Renal cortex interstitium (tissue), 11 donors: ENCODE data around the gene CFAP251. TPM values are rescaled to one million over a fixed set of nuclear protein-coding genes. Genes with fewer than 3 reads are reported as not detected.
"Not testable (repeated sequence)": the region's sequence is repeated elsewhere in the genome, so short reads cannot be mapped to it uniquely, and the experiment has no call there.

ENCODE experiments used
- DNase-seq, 11 donors: peaks; one replicate each; pipeline ENCODE4 v3.0.0-alpha.2; 2013; ENCODE audit warnings: low read depth in 9 of 11, low spot score in 4 of 11; ENCODE audit errors: extremely low read depth in 1 of 11
- polyA plus RNA-seq, 3 donors: library from polyadenylated mRNA; unstranded; fragments of 120-200 nt; gene quantifications; one replicate each; pipeline ENCODE4 v1.2.1, GENCODE V29; 2013; ENCODE audit not compliant: insufficient read length in 3 of 3

The CFAP251 gene
- polyA plus RNA-seq, 3 donors, result 9.2 to 17.1 (median 12.7) TPM

DNA sequence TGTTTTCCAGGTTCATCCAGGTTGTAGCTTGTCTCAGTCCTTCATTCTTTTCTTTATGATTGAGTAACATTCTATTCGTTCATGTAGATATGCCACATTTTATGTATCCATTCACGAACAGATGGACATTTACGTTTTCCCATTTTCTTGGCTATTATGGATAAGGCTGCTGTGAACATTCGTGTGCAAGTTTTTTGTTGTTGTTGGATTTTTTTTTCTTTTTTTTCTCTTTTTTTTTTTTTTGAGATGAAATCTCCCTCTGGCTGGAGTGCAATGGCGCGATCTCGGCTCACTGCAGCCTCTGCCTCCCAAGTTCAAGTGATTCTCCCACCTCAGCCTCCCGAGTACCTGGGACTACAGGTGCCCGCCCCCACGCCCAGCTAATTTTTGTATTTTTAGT lies 70.1 kb downstream of the CFAP251 start:
- not testable (repeated sequence) for DNase-seq

DNA sequence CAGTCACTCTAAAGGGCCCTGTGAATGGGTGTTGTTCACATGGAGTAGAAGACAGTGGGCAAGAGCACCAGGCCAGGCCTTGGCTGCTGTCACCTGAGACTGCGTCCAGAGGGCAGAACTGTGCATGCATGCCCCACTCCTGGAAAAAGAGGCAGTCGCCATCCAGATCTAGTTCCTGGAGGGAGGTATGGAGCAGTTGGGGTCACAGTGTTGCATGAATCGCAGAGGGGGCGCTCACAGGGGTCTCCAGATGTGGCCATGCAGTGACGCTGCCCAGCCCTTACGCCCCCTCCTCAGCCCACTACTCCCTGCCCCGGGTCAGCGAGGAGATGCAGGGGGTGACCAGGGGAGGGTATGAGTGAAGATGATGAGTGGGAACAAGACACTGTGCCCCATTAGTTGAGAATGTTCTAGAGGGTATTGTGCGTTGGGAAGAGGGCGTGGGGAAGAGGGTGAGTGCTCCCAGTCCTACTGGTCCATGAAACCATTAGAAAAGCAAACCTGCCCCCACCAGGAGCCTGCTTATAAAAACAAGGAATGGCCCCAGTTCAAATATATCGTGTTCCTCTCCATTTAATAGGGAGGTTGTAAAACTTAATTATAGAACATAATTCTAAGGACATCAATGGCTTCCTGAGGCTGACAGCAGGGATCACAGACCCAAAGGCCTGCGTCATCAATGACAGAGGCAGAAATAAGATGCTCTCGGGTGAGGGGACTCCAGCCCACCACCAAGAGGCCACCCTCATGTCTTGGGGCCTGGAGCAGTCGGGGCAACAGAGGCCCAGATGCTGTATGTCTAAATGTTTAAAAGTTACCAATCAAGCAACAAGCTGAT lies 71.1 kb downstream of the CFAP251 start:
- DNase-seq, result peak in 9 of 11 donors; percentile 49 to 79 (median 64)

DNA sequence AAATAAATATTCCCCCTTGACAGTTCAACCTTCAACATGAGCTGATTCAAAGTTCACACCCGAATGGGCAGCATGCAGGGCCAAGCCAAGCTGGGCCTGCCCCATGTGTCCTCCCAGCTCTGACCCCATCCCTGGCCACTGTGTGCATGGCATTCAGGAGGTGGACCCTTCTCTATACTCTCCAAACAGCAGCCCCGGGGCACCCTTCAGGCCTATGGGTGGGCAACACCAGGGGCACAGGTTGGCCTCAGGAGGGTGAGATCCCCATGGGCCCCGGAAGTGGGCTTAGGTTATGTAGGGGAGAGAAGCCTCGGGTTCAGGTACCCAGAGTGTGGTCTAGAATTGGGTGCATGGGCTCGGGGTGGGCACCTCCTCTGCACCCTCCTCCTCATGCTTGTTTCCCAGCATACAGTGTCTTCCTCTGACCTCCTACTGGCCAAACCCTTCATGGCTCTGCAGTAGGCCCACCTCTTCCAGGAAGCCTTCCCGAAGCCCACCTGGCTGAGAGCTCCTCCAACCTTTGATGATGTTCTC lies 71.8 kb downstream of the CFAP251 start:
- DNase-seq, result no peak

DNA sequence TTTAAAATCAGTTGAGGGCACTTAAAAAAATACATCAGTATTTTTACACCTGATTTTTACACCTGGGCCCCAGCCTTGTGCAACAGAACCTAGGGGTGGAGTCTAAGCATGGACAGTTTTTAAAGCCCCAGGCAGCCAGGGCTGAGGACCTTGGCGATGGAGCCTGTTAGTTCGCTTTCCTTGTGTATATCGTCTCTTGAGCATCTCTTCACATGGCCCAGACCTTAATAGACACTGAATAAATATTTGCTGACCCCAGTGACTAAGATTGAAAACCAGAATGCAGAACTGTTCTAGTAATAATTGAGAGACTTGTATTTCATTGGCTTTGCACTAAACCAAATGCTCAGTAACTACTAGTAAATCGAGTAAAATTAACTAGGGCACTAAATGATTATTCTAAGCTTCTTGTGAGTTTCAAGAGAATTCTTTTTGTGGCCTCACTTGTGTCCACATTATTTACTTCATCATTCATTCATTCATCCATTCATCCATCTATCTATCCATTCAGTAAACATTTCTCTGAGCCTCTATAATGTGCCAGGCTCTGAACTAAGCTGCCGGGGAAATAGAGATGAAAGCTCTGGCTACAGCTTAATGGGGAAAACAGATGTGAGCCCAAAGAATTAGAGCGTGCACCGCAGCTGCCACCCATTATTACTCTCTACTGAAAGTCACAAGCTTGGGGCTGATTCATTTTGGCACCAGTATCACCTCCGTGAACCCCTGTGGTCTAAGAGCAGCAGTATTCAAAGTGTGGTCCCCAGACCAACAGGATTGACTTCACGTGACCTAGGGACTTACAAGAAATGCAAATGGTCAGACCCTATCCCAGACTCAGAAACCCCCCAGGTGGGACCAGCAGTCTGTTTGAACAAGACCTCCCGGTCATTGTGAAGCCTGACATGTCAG lies 72.6 kb downstream of the CFAP251 start:
- no peak for DNase-seq

DNA sequence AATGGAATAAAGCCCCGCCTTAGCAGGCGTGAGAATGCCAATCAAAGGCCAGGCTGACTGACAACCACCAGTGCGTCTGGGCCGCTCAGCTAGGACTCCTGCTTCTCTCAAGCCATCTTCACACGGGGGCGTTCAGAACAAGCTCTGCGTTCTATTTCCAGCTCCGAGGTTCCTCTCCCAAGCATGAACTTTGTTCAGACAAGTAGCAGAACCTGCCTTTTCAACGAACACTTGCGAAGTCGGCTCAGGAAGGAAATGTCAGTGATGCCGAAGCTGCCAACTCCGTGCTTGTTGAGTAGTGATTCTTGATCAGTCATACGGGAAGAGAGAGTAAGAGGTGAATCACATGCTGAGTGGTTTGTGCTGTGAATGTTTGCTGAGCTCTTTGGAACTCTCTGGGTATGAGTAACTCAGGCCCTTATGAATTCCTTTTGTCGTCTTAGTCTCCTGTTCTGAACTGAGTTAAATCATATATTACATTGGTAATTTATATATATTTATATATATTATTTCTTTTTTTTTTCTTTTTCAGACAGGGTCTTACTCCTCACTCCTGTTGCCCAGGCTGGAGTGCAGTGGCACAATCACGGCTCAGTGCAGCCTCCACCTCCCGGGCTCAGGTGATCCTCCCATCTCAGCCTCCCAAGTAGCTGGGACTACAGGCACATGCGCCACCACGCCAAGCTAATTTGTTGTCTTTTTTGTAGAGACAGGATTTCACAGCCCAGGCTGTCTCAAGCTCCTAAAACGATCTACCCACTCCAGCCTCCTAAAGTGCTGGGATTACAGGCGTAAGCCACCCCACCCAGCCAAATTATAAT lies 73.9 kb downstream of the CFAP251 start:
- no peak for DNase-seq

DNA sequence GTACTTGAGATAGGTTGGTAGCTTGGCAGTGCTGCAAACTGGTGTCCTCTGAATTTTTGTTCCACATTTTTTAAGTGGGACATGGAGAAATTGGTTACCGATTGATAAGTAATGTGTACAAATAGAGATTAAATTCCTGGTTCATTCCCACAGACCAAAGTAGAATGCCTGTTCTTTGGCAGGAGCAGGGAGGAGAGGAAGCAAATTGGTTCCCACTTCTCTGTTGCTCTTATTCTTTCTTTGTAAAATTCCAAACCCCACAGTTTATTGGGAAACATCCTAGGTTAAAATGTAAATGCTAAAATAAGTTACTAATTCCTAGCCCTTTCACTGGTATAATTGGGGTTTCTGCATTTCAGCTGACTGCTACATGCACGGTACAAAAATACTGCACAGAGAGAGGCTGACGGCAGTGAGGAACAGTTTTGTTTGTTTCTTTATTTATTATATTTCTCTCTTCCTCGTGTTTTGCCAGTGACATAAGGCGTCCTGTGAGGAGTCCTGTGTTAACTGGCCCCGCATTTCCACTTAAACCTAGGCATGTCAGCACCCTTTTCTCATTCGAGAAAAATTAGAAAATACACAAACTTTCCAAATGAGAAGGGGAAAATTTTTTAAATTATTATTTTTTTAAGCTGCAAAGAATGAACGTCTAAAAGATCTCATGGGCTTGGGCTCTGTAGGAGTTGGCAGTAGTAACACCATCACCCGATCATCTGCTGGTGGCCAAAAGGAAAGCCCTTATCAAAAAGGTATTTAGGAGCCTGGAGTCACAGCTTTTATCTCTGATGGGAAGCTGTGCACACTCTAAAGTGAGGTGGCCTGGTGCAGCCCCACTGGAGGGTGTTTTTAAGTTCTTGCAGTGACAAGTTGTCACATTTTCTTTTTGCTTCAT lies 77.9 kb downstream of the CFAP251 start:
- DNase-seq, result no peak

DNA sequence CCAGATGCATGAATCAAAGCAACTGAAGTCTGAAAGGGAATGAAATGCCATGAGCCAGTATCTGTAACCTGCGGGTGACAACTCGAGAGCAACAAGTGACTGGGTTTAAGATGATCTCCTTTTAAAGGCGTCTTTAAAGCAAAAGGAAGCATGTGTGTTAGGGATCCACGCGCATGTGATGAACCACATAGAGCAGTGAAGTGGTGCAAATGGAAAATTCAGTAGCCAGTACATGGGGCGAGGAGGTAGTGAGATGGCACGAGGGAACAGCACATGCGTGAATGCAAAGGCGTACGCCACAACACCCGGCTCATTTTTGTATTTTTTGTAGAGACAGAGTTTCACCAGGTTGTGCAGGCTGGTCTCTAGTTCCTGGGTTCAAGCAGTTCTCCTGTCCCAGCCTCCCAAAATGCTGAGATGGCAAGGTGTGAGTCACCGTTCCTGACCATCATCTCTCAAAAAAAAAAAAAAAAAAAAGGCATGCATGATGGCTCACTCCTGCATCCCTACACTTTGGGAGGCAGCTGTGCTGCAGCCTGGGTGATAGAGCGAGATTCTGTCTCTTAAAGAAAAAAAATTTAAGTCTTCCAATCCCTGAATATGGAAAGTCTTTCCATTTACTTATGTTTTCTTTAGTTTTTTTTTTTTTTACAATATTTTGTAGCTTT lies 78.7 kb downstream of the CFAP251 start:
- no peak for DNase-seq

DNA sequence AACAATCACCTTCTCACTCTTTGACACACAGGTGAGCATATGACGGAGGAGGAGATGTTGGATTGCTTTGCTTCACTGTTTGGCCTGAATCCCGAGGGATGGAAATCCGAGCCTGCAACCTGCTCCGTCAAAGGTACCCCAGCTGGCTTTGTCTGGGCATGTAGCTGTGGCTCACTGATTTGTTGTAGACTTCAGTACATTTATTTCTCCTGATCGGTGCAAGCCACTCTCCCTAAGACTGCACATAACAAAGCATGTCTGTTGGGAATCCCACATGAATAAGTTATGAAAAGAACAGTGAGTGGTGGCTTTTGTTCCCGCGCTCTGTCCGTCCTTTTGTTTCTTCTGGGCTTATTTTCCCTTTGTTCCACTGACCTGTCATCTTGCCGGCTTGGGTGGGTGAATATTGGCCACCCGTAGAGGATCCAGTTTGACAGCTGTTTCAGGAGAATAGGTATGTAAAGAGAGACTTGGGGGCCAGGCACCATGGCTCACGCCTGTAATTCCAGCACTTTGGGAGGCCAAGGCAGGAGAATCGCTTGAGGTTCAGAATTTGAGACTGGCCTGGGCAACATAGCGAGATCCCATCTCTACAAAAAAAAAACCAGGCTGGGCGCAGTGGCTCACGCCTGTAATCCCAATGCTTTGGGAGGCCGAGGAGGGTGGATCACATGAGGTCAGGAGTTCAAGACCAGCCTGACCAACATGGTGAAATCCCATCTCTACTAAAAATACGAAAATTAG lies 83.2 kb downstream of the CFAP251 start:
- DNase-seq, result no peak

DNA sequence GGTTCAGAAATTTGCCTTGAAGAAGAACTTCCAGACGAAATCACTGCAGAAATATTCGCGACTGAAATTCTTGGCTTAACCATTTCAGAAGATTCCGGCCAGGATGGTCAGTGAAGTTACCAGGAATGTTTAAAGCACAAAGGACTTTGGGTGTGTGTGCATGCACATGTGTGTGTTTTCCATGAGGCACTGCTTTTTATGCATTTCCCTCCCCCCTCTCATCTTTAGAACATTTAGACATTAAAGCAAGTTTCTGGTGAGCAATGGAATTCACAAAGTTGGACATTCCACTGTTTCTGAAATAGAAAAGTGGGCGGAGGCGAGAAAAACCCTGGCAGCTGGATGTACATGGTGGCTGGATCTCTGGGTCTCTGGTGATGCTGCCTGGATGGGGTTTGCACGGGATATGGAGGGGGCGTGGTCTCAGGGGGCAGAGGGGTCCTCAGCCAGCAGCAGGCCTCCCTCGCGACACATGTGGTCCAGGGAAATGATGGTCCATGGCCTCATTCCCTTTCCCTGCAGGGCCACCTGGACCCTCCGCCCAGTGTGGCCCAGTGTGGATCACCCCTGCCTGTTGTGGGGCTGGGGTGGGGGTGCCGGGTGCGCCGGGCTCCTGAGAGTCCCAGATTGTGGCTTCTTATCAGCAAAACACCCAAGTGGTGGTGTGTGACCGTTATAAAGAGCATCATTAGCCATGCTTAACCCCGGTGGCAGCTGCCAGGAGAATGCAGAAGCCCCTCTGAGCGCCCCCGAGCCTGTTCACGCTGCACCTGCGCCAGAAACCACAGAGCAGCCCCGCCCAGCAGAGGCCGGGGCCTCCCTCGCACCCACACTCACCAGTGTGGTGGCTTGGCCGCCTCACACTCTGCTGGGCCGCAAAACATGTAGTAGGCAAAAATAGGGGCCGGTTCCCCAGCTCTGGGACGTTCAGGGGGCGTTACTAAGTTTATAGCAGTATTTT lies 85.5 kb downstream of the CFAP251 start:
- no peak for DNase-seq

DNA sequence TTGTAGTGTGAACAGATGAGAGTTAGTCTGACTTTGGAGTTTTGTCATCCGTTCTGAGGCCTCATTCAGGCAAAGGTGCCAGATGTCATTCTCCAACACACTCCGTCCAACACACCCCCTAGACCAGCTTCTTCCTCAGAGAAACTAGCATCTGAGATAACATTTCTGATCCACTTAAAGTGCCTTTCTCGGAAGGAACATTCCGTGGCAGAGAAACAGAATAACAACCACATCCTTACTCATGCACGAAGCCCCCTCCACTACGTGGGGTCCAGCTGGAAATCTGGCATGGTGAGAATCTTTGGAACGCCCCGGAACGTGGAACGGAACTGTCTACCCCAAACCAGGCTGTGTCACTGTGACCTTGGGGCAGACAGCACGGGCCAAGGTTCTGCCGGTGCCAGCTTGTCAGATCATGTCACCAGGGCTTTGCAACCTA lies 86.3 kb downstream of the CFAP251 start:
- DNase-seq, result no peak

DNA sequence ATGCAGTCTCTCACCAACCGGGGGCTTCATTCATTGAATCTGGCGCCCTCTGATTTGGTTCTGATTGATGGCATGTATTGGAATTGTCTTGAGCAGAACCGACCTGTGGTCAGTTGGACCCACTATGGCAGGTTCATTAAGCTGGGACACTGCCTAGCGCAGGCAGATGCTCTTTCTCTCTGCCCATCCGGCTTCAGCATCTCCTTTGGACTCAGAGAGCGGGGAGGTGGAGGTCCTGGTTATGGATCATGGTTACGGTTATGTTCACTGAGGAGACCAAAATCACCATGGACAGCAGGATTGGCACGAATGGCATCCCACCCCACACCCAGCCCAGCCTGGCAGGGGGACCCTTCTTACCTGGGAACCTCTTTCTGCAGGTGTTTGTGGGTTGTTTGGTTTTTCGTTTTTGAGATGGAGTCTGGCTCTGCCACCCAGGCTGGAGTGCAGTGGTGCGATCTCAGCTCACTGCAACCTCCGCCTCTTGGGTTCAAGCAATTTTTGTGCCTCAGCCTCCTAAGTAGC lies 86.9 kb downstream of the CFAP251 start:
- DNase-seq, result no peak

DNA sequence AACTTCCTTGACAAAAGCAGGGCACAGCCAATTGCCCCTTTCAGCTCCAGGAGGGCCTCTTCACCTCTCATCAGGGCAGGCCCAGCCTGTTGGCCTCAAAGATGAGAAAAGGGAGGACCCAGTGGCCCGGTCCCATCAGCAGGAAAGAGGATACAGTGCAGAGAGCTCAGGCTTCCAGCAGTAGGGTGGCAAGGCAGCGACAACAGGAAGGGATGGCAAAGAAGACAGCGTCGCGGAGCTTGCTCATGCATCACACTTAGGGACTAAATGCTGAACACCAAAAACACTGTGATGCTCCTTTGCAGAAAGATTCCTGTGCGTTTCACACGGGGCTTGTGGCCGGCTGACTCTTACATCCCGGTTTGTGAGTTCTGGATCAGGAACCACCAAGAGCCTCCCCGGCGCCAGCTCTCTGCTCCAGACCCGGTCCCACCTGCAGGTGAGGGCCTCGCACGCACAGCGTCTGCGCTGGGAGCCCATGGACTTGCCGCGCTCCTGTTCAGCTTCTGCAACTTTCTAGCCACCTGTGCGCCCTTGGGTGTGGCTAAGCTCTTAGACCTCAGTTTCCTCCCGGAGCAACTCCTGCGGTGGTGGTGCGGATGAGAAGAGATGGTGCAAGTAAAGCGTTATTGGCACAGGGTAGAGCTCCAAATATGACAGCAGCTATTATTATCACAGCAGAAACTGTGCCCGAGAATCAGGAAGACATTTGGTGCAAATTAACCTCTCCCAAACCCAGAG lies 88.0 kb downstream of the CFAP251 start:
- no peak for DNase-seq

DNA sequence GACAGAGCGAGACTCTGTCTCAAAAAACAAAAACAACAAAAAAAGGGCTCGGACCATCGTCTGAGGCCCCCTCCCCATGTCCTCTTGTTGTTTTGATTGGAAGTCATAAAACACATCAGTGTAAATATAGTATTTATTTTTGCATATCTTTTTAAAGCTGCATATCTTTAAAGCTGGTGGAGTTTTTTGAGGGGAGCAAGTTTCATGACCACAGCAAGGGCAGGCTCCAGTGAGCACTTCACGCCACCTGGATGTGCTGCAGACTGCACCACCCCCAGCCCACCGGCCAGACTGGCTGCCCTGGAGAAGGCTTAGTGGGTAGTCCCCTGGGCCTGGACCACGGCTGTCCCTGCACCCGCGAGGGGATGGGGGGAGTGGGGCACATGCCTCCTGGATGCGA lies 91.3 kb downstream of the CFAP251 start:
- no peak for DNase-seq

DNA sequence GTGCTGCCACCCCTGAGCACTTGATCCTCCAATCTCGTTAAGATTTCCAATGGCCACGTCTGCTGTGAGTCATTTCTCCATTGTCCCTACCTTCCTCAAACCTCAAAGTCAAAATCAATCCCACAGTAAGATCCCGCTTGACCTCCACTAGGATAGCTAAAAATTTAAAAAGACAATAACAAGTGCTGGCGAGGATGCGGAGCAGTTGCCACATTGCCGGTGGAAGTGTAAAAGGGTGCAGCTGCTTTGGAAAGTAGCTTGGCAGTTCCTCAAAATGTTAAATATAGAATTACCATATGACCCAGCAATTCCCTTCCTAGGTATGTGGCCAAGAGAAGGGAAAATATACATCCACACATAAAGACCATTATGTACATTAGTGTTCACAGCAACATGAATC lies 93.8 kb downstream of the CFAP251 start:
- DNase-seq, result no peak

DNA sequence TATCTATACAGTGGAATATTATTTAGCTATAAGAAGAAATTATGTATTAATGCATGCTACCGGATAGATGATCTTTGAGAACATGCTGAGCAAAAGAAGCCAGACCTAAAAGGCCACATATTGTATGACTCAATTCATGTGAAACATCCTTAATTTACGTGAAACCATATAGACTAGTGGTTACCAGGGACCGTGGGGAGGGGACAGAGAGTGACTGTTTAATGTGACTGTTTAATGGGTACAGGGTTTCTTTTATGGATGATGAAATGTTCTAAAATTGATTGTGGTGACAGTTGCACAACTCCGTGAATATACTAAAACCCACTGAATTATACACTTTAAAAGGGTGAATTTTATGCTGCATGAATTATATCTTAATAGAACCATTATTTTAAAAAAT lies 94.7 kb downstream of the CFAP251 start:
- DNase-seq, result no peak
